Lung (tissue), 12 donors: Measurements from ENCODE around the gene RETREG1. TPM values are rescaled to one million over a fixed set of nuclear protein-coding genes. Genes with fewer than 3 reads are reported as not detected.

Experiments used
- ATAC-seq: fragments of 200-7000 bp; cut with Tn5 transposase; one replicate; pipeline ENCODE4 v1.9.1; 2020; ENCODE audit warnings: moderate number of reproducible peaks; ENCODE audit not compliant: insufficient read depth, low FRiP score
- DNase-seq, 3 donors: peaks; one replicate each; pipeline ENCODE4 v3.0.0-alpha.2; 2013 to 2017
- H3K27ac ChIP-seq, 2 donors: one replicate each; pipeline ENCODE4 v1.5.1; 2013; ENCODE audit warnings: mild to moderate bottlenecking in 2 of 2, moderate library complexity in 2 of 2, control low read depth in 1 of 2, inconsistent platforms in 1 of 2, low read depth in 1 of 2, low read length in 1 of 2
- H3K27me3 ChIP-seq, 3 donors: one replicate each; pipeline ENCODE4 v1.5.1; 2013; ENCODE audit warnings: low read length in 2 of 3; ENCODE audit not compliant: control insufficient read depth in 3 of 3, insufficient read depth in 3 of 3
- H3K36me3 ChIP-seq, 4 donors: one replicate each; pipeline ENCODE4 v1.5.1; 2013; ENCODE audit warnings: low read length in 4 of 4, mild to moderate bottlenecking in 1 of 4, moderate library complexity in 1 of 4; ENCODE audit not compliant: control insufficient read depth in 4 of 4, insufficient read depth in 4 of 4
- H3K4me1 ChIP-seq, 5 donors: one replicate each; pipeline ENCODE4 v1.5.1; 2013; ENCODE audit warnings: low read length in 5 of 5, mild to moderate bottlenecking in 2 of 5, moderate library complexity in 1 of 5; ENCODE audit not compliant: control insufficient read depth in 5 of 5, insufficient read depth in 5 of 5
- H3K4me3 ChIP-seq: one replicate; pipeline ENCODE4 v1.5.1; 2013; ENCODE audit warnings: mild to moderate bottlenecking, control low read depth, moderate library complexity
- H3K9ac ChIP-seq, 2 donors: one replicate each; pipeline ENCODE4 v1.5.1; 2013; ENCODE audit warnings: low read length in 2 of 2, control low read depth in 1 of 2; ENCODE audit not compliant: insufficient read depth in 1 of 2
- H3K9me3 ChIP-seq, 4 donors: one replicate each; pipeline ENCODE4 v1.5.1; 2013; ENCODE audit warnings: low read length in 3 of 4, mild to moderate bottlenecking in 1 of 4, moderate library complexity in 1 of 4; ENCODE audit not compliant: control insufficient read depth in 4 of 4, insufficient read depth in 3 of 4
- CTCF ChIP-seq: IDR thresholded peaks from 2 replicates; pipeline ENCODE4 v1.5.1; 2012; ENCODE audit warnings: mild to moderate bottlenecking; ENCODE audit errors: control extremely low read depth, extremely low read depth
- WGBS, 2 donors: extraction: QIAGEN DNeasy Blood & Tissue Kit; methylation state at CpG; one replicate each; pipeline ENCODE4 v1.1.7; 2013; 5-methylcytosine and 5-hydroxymethylcytosine counted together
- polyA plus RNA-seq, 2 donors: library from polyadenylated mRNA; stranded (reverse); fragments of 200-250 nt; gene quantifications; one replicate each; pipeline ENCODE4 v1.2.1, GENCODE V29; 2013
- total RNA-seq, 2 donors: library from RNA; depleted of rRNA in 1 of 2; stranded (reverse); fragments of >200 nt in 1 of 2; gene quantifications; one replicate each; pipeline ENCODE4 v1.2.1, GENCODE V29; 2014 to 2021
- donor health status: control.
- donor health status: control.
- donor health status: Bipolar disorder and iron deficiency.
- donor health status: healthy.
- donor health status: DM: yes; HTN: yes; CAD: no.

RETREG1 gene
- total and polyA plus RNA-seq, 4 donors = 6.8 to 19.5 (median 9.6) TPM

GRCh38 chr5:16595881-16596580 is 20.8 kb downstream of the RETREG1 start:
- Histone ChIP-seq H3K36me3 (no peaks in the 10 kb centered on the region), H3K27ac (no peak overlapping the region), H3K9me3 (no peaks in the 10 kb centered on the region), H3K9ac (no peak overlapping the region), H3K4me3 (no peak overlapping the region), H3K27me3 (peaks cover 0 to 34% (median 0%) of the 10 kb centered on the region in 3 donors), H3K4me1 (peaks cover 0 to 7% (median 0%) of the 10 kb centered on the region in 5 donors)
- no peak for TF ChIP-seq CTCF
- 74 to 79% methylated on average over 6 of the region's 6 CpGs for WGBS, 2 donors
- DNase-seq (no peak), ATAC-seq (no peak)

- ATAC-seq = no peak
- no peaks in the 10 kb centered on the region for H3K36me3 ChIP-seq
- WGBS, 2 donors = 84 to 90% methylated on average over 3 of the region's 3 CpGs
These were observed 23.2 kb downstream of the RETREG1 start for GRCh38 chr5:16593628-16594027.

GRCh38 chr5:16593013-16593412 is 23.8 kb downstream of the RETREG1 start:
- no peak for ATAC-seq
- 77 to 87% methylated on average over 4 of the region's 4 CpGs for WGBS, 2 donors

More at GRCh38 chr5:16593628-16594027, 23.2 kb downstream of the RETREG1 start:
- no peak overlapping the region for H3K9ac ChIP-seq
- H3K4me3 ChIP-seq = no peak overlapping the region
- peaks cover 0 to 4% (median 0%) of the 10 kb centered on the region in 5 donors for H3K4me1 ChIP-seq
- no peak for DNase-seq
- peaks cover 0 to 32% (median 0%) of the 10 kb centered on the region in 3 donors for H3K27me3 ChIP-seq
- H3K9me3 ChIP-seq = peaks cover 0 to 2% (median 0%) of the 10 kb centered on the region in 4 donors
- TF ChIP-seq CTCF = no peak
- no peak overlapping the region for H3K27ac ChIP-seq

More at GRCh38 chr5:16593013-16593412, 23.8 kb downstream of the RETREG1 start:
- peaks cover 0 to 4% (median 0%) of the 10 kb centered on the region in 5 donors for H3K4me1 ChIP-seq
- H3K27me3 ChIP-seq = peaks cover 0 to 26% (median 0%) of the 10 kb centered on the region in 3 donors
- H3K36me3 ChIP-seq = no peaks in the 10 kb centered on the region
- DNase-seq = no peak
- no peak overlapping the region for H3K4me3 ChIP-seq
- peaks cover 0 to 2% (median 0%) of the 10 kb centered on the region in 4 donors for H3K9me3 ChIP-seq
- no peak for TF ChIP-seq CTCF
- no peak overlapping the region for H3K27ac ChIP-seq
- H3K9ac ChIP-seq = no peak overlapping the region
